Measurements from ENCODE around the gene PDZD4.

Gene PDZD4

DNA sequence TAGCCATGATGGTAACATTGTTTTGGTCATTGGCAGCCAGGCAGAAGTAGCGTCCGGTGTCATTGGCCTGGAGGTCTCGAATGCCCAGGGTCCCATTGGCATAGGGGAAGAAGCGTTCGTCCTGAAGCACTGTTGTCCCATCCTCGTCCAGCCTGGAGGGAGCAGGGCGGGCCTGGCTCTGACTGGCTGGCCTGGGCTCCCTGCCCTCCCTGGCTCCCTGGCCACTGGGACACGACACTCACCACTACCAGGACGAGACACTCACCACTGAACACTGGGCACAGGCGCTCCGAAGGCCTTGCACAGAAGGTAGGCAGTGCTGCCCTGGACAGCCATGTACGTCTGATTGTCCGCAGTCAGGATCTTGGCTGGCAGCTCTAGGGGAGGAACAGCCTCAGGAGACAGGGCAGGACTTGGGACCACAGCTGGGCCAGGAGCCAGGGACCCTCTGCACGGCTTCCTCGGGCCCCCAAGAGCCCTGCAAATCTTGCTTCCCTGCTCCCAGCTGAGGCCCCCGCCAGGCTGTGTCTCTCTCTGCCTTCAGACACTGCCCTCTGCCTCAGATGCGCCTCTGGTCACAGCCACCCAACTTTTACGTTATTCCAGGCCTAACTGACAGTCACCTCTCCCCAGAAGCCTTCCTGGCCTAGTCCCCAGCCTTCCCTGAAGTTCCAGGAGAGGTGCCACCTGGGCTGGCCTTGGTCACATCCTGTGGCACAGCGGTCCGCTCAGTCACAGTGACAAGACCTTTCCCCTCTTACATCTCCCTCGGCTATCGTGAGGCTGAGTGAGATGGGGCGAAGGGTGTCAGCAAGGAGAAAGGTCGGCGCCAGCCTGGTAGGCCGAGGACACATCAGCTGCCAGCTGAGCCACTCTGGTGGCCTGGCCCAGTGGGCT is 38.5 kb upstream of the PDZD4 start:
- no peak for DNase-seq (ENCODE audit: low spot score)

DNA sequence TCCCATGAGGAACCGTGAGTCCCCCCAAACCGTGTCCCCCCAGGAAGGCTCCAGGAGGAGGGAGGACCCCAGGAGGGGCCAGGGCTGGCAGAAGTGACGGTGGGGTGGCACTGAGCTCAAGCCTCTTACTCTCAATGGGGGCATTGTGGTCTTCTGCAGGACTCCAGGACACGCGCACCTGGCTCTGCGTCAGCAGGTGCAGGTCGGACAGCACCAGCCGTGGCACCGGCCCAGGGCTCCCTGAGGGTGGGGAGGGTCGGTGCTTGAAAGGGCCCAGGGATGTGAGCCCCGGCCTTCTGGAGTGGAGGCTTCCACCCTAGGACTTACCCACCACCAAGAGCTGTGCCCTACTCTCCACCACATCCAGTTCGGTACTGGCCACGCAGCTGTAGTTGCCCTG is 37.3 kb upstream of the PDZD4 start:
- DNase-seq (ENCODE audit: low spot score): no peak

GRCh38 chrX:153867139-153867538 is 36.8 kb upstream of the PDZD4 start:
- no peak for DNase-seq (ENCODE audit: low spot score)

GRCh38 chrX:153866302-153867019 is 36.1 kb upstream of the PDZD4 start:
- no peak for DNase-seq (ENCODE audit: low spot score)

DNA sequence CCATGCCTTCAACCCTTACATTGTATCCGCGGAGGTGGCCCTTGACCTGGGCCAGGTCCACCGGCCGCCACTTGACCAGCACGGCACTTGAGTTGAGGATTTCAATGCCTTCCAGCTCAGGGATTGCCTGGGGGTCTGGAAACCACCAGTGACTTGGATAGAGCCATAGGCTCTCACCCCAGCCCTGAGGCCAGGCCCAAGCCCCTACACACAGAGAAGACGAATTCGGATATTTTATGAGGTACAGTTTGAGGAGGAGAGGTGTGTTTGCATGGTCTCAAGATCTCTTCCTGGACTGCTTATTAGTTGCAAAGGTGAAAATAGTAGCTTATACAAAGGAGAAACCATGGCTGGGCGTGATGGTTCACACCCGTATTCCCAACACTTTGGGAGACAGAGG is 35.3 kb upstream of the PDZD4 start:
- DNase-seq (ENCODE audit: low spot score): no peak

GRCh38 chrX:153865321-153865580 is 34.9 kb upstream of the PDZD4 start:
- no peak for DNase-seq (ENCODE audit: low spot score)

GRCh38 chrX:153864561-153865320 is 34.4 kb upstream of the PDZD4 start:
- no peak for DNase-seq (ENCODE audit: low spot score)

- DNase-seq (ENCODE audit: low spot score): no peak
Observed at GRCh38 chrX:153864101-153864500, 33.8 kb upstream of the PDZD4 start.

- no peak for DNase-seq (ENCODE audit: low spot score)
Observed at GRCh38 chrX:153863251-153863991, 33.1 kb upstream of the PDZD4 start.

GRCh38 chrX:153862369-153863250 is 32.3 kb upstream of the PDZD4 start:
- DNase-seq (ENCODE audit: low spot score): no peak

DNA sequence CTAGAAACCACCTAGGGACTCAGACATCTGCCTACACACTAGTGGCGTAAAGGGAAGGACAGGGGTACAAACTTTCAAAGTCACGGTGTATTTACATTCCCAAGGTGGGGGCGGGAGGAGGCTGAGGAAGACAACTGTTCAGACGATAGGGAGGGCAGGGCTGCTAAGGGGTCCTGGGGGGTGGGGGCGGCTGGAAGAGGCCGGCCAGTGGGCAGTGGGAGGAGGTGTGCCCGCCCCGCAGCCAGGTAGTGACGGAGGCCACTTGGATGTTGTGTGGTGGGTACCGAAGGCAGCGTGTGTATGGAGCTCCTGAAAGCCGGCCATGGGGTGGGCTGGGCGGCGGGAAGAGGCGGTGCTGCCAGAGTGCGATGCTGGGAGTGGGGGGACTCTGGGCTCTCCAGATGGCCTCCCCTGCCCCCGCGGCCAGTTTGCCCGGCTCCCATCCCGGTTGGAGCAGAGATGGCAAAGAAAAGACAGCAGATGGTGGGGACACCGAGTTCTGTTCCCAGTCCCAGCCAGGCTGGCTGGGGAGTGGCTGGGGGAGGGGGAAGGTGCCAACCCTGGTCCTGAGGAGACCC is 31.5 kb upstream of the PDZD4 start:
- DNase-seq (ENCODE audit: low spot score): no peak

DNA sequence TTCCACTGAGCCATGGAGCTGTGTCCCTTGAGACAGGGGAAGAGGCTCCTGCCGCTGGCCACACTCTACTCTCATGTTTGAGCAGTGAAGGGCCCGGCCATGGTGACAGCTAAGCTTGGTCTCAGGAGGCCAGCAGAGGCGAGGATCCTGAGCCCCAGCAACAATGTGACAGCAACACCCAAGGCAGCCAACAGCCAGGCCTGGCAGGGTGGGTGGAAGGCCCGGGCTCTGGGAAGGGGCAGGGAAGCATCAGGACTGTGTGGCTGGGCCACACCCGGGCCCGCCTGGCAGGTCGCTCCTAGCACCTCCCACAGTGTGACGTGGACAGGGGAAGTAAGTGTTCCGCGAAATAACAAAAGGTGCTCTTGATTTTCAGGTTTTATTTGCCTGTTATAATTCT is 30.8 kb upstream of the PDZD4 start:
- DNase-seq (ENCODE audit: low spot score): no peak

GRCh38 chrX:153857348-153857903 is 27.1 kb upstream of the PDZD4 start:
- no peak for DNase-seq (ENCODE audit: low spot score)

DNA sequence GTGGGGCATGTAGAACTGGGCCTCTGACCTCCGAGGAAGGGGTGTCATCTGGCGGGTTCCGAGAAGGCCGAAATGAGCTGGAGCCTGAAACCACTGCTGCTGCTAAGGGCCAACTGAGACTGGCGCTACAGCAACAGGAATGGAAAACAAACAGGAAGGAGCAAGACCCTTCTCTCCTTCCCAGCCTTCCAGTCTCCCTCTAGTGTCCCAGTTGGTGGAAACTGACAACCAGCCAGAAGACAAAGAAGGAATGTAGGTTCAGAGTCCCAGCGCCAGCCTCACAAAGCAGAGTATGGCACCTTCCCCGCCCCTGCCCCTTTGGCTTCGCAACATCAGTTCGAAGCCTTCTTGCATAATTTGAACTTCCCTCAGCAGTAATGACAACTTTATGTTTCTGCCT is 24.4 kb upstream of the PDZD4 start:
- no peak for DNase-seq (ENCODE audit: low spot score)

DNA sequence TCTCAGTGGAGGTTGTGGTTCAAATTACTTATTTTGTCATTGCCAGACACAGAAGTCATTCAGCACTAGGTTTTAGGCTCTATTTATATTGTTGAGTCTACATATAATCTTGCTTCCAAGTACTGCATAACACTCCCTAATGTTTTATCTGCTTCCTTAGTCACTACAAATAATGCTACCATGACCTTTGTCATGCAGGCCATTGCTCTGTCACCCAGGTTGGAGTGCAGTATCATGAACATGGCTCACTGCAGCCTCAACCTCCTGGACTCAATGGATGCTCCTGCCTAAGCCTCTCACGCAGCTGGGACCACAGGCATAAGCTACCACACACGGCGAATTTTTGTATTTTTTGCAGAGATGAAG is 23.5 kb upstream of the PDZD4 start:
- no peak for DNase-seq (ENCODE audit: low spot score)

GRCh38 chrX:153853180-153853901 is 23.0 kb upstream of the PDZD4 start:
- DNase-seq (ENCODE audit: low spot score): no peak

DNA sequence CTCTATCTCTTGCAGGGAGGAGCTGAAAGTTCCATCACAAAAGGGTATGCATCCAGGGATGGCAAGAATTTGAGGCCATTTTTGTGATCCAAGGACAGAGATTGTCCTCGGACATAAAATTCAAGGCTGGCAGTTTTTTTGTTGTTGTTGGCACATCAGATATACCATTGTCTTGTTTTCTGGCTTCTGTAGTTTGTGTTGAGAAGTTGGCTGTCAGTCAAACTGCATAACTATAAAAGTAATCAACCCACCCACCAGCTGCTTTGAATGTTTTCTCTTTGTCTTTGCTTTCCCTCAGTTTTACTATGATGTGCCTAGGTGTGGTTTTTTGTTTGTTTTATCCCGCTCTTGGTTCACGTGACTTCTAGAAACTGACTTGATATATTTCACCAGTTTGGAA is 21.6 kb upstream of the PDZD4 start:
- no peak for DNase-seq (ENCODE audit: low spot score)

DNA sequence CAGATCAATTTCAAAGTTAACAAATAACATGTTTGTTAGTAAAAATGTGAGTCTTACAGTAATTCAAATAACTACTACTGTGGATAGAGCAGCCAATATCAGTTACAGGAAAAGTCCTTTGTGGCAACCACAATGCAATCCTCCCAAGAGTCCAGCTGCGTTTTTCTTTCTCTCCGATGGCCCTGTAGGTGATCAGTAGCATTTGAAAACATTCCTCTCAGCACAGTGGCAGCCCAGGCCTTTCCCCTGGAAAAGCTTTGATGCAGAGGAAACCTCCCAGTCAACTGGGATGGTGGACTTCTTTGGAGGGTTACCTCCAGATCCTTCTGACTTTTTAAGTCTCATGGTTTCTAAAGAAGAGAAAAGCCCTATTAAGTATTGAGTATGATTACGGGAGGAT is 18.0 kb upstream of the PDZD4 start:
- DNase-seq (ENCODE audit: low spot score): no peak

- DNase-seq (ENCODE audit: low spot score): no peak
Observed at GRCh38 chrX:153845842-153846241, 15.5 kb upstream of the PDZD4 start.

GRCh38 chrX:153845195-153845594 is 14.9 kb upstream of the PDZD4 start:
- no peak for DNase-seq (ENCODE audit: low spot score)

Data from Ammon's horn (tissue), 1 donor.